ENCODE results near the gene APBB2.

Gene APBB2

GRCh38 chr4:41135801-41136200 lies 78.5 kb downstream of the APBB2 start:
- H3K27me3 ChIP-seq (ENCODE audit: control insufficient read depth, insufficient read depth, low read length): no peaks in the 10 kb centered on the region
- no peaks in the 10 kb centered on the region for H3K36me3 ChIP-seq (ENCODE audit: control insufficient read depth, insufficient read depth, low read length)
- no peaks in the 10 kb centered on the region for H3K9me3 ChIP-seq (ENCODE audit: control insufficient read depth, insufficient read depth, low read depth, low read length)
- H3K27ac ChIP-seq (ENCODE audit: low read depth, low read length): 0 out of 2 replicates have a peak overlapping the region, but pooled peaks have one; percentile 7
- peaks cover 48% of the 10 kb centered on the region for H3K4me1 ChIP-seq (ENCODE audit: control insufficient read depth, insufficient read depth, low read length)
- H3K9ac ChIP-seq (ENCODE audit: low read length): no peak overlapping the region
- no peak overlapping the region for H3K4me3 ChIP-seq (ENCODE audit: low read depth, low read length)

DNA sequence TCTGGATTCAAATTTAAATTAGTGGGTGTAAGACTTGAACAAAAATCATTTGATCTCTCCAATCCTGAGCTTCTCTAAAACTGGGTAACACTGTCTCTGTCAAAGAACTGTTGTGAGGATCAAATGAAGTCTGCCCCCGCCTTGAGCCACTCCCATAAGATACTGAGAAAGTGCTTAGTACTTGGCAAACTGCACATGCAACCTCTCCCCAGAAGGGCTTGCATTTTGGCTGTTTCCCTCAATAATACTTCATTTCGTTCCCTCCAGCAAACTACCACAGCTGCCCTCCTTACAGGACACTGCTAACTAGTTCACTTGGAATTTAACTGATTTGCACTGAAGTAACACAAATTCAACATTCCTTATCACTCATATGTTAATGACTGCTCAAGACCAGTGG lies 79.8 kb downstream of the APBB2 start:
- H3K36me3 ChIP-seq (ENCODE audit: control insufficient read depth, insufficient read depth, low read length): no peaks in the 10 kb centered on the region
- no peak overlapping the region for H3K9ac ChIP-seq (ENCODE audit: low read length)
- no peak overlapping the region for H3K4me3 ChIP-seq (ENCODE audit: low read depth, low read length)
- H3K27me3 ChIP-seq (ENCODE audit: control insufficient read depth, insufficient read depth, low read length): no peaks in the 10 kb centered on the region
- H3K9me3 ChIP-seq (ENCODE audit: control insufficient read depth, insufficient read depth, low read depth, low read length): no peaks in the 10 kb centered on the region
- peaks cover 41% of the 10 kb centered on the region for H3K4me1 ChIP-seq (ENCODE audit: control insufficient read depth, insufficient read depth, low read length)
- 0 out of 2 replicates have a peak overlapping the region, but pooled peaks have one; percentile 12 for H3K27ac ChIP-seq (ENCODE audit: low read depth, low read length)

DNA sequence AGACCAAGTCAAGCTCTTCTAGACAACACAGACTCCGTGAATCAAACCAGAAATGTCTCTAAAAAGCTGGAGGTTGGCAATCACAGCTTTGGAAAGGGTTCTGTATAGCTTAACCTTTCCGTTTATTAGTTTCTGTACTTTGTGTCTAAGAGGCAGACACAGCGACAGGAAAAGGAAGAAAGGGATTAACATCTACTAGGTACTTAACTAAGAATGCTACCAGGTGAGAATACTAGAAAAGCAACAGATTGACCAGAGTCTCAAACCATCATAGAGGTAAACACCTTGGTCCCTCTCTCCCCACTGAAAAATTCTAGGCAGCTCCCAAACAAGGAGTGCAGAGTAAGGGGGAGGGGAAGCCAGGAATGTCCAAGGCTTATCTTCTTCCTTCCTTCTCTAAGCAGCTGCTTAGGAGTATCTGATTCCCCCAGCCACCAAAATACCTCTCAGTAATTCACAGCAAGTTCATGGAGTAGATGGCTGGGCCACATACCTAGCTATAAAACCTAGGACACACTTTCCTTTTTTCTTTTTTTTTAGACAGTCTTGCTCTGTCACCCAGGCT lies 80.8 kb downstream of the APBB2 start:
- 0 out of 2 replicates have a peak overlapping the region, but pooled peaks have one; percentile 20 for H3K27ac ChIP-seq (ENCODE audit: low read depth, low read length)
- no peaks in the 10 kb centered on the region for H3K36me3 ChIP-seq (ENCODE audit: control insufficient read depth, insufficient read depth, low read length)
- no peaks in the 10 kb centered on the region for H3K9me3 ChIP-seq (ENCODE audit: control insufficient read depth, insufficient read depth, low read depth, low read length)
- H3K9ac ChIP-seq (ENCODE audit: low read length): peak overlapping the region; percentile 9
- no peaks in the 10 kb centered on the region for H3K27me3 ChIP-seq (ENCODE audit: control insufficient read depth, insufficient read depth, low read length)
- no peak overlapping the region for H3K4me3 ChIP-seq (ENCODE audit: low read depth, low read length)
- H3K4me1 ChIP-seq (ENCODE audit: control insufficient read depth, insufficient read depth, low read length): peaks cover 41% of the 10 kb centered on the region

DNA sequence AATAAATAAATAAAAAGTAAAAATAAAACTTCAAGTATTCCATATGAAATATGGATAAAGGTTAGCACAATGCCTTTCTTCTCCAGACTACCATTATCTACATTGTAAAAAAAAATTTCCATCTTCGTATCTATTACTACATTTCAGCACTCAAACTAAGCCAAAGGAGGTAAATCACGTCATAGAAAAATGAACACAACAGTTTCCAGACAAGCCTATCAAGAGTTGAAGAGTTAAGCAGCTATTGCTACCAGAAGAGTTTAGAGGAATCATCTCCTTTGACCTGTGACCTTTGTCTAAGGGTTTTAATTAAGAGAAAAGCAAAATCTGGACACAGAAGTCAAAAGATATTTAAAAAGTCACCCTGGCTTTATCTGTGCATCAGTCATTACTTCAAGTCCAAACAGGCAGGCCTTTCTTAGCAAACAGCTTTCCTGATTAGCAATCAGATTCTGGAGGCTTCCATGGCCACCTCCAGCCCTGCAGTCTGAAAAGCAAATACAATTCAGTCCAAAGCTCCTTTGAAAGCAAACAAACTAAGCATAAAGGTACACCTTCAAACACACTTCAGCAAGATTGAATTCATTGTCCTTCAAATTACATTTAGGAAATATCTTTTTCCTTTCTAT lies 82.2 kb downstream of the APBB2 start:
- Histone ChIP-seq H3K4me1 (ENCODE audit: control insufficient read depth, insufficient read depth, low read length) (peaks cover 41% of the 10 kb centered on the region), H3K27me3 (ENCODE audit: control insufficient read depth, insufficient read depth, low read length) (no peaks in the 10 kb centered on the region), H3K36me3 (ENCODE audit: control insufficient read depth, insufficient read depth, low read length) (no peaks in the 10 kb centered on the region), H3K4me3 (ENCODE audit: low read depth, low read length) (no peak overlapping the region), H3K9me3 (ENCODE audit: control insufficient read depth, insufficient read depth, low read depth, low read length) (no peaks in the 10 kb centered on the region), H3K27ac (ENCODE audit: low read depth, low read length) (0 out of 2 replicates have a peak overlapping the region, but pooled peaks have one; percentile 17), H3K9ac (ENCODE audit: low read length) (no peak overlapping the region)

DNA sequence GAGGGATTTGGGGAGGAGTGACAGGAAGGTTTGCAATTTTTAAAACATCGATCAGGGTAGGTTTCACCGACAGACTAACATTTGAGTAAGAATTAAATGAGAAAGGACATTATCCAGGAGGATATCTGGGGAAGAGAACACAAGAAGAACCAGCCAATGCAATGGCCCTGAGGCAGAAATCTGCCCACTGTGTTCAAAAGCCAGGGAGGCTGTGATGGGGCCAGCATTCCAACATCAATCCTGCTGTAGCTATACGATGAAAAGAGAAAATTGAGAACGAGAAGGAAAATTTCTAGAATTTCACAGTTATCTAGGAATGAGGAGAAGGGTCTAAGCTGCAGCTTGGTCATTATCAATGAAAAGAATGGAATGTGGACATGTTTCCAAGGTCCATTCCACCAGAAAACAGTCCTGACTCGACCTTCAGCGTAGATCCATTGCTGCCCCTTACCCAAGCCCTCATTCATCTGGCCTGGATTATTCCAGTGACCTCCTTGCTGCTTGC lies 84.4 kb downstream of the APBB2 start:
- Histone ChIP-seq H3K9me3 (ENCODE audit: control insufficient read depth, insufficient read depth, low read depth, low read length) (no peaks in the 10 kb centered on the region), H3K27me3 (ENCODE audit: control insufficient read depth, insufficient read depth, low read length) (no peaks in the 10 kb centered on the region), H3K36me3 (ENCODE audit: control insufficient read depth, insufficient read depth, low read length) (no peaks in the 10 kb centered on the region), H3K9ac (ENCODE audit: low read length) (no peak overlapping the region), H3K4me3 (ENCODE audit: low read depth, low read length) (no peak overlapping the region), H3K27ac (ENCODE audit: low read depth, low read length) (no peak overlapping the region), H3K4me1 (ENCODE audit: control insufficient read depth, insufficient read depth, low read length) (peaks cover 35% of the 10 kb centered on the region)

GRCh38 chr4:41129128-41129754 lies 85.1 kb downstream of the APBB2 start:
- H3K9me3 ChIP-seq (ENCODE audit: control insufficient read depth, insufficient read depth, low read depth, low read length): no peaks in the 10 kb centered on the region
- no peak overlapping the region for H3K9ac ChIP-seq (ENCODE audit: low read length)
- no peaks in the 10 kb centered on the region for H3K27me3 ChIP-seq (ENCODE audit: control insufficient read depth, insufficient read depth, low read length)
- no peak overlapping the region for H3K27ac ChIP-seq (ENCODE audit: low read depth, low read length)
- H3K4me3 ChIP-seq (ENCODE audit: low read depth, low read length): no peak overlapping the region
- H3K36me3 ChIP-seq (ENCODE audit: control insufficient read depth, insufficient read depth, low read length): no peaks in the 10 kb centered on the region
- H3K4me1 ChIP-seq (ENCODE audit: control insufficient read depth, insufficient read depth, low read length): peaks cover 34% of the 10 kb centered on the region

GRCh38 chr4:41125558-41126311 lies 88.6 kb downstream of the APBB2 start:
- H3K4me3 ChIP-seq (ENCODE audit: low read depth, low read length): no peak overlapping the region
- H3K4me1 ChIP-seq (ENCODE audit: control insufficient read depth, insufficient read depth, low read length): peaks cover 20% of the 10 kb centered on the region
- H3K27me3 ChIP-seq (ENCODE audit: control insufficient read depth, insufficient read depth, low read length): no peaks in the 10 kb centered on the region
- H3K27ac ChIP-seq (ENCODE audit: low read depth, low read length): peak overlapping the region; percentile 49; the same call in 1 of the 2 replicates
- H3K9me3 ChIP-seq (ENCODE audit: control insufficient read depth, insufficient read depth, low read depth, low read length): no peaks in the 10 kb centered on the region
- H3K36me3 ChIP-seq (ENCODE audit: control insufficient read depth, insufficient read depth, low read length): no peaks in the 10 kb centered on the region
- no peak overlapping the region for H3K9ac ChIP-seq (ENCODE audit: low read length)

DNA sequence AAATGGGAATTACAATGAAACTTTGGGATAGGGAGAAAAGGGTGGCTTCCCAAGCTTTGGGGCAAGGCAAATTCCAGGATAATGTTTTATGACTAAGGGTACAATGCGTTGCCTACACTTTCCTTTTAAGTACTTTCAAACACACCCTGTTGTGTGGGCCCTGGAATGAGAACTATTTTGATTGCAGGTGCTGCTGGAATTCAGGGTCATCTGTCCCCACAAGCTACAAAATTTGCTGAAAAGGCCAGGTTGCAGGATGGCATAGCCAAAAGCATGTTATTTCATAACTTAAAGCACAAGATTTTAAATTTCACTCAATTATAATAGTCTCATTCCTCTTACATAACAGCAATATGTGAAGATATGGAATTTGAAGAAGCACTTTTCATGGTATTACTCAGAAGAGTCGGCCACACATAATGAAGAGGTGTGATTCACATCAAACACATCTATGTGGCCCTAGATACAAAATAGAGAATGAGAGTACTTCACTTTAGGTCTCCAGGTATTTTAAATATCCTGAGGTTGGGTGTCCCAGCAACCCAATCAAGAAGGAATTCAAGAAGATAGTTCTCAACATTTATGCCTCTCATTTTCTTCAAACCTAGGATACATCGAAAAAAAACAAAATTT lies 89.3 kb downstream of the APBB2 start:
- peaks cover 23% of the 10 kb centered on the region for H3K4me1 ChIP-seq (ENCODE audit: control insufficient read depth, insufficient read depth, low read length)
- H3K36me3 ChIP-seq (ENCODE audit: control insufficient read depth, insufficient read depth, low read length): no peaks in the 10 kb centered on the region
- no peaks in the 10 kb centered on the region for H3K9me3 ChIP-seq (ENCODE audit: control insufficient read depth, insufficient read depth, low read depth, low read length)
- H3K4me3 ChIP-seq (ENCODE audit: low read depth, low read length): no peak overlapping the region
- H3K27me3 ChIP-seq (ENCODE audit: control insufficient read depth, insufficient read depth, low read length): no peaks in the 10 kb centered on the region
- H3K27ac ChIP-seq (ENCODE audit: low read depth, low read length): peak overlapping the region; percentile 63; the same call in 1 of the 2 replicates
- H3K9ac ChIP-seq (ENCODE audit: low read length): no peak overlapping the region

GRCh38 chr4:41122775-41123174 lies 91.6 kb downstream of the APBB2 start:
- 0 out of 2 replicates have a peak, but pooled peaks cover under 1% of the 10 kb centered on the region for H3K36me3 ChIP-seq (ENCODE audit: control insufficient read depth, insufficient read depth, low read length)
- H3K9ac ChIP-seq (ENCODE audit: low read length): no peak overlapping the region
- H3K4me3 ChIP-seq (ENCODE audit: low read depth, low read length): no peak overlapping the region
- no peaks in the 10 kb centered on the region for H3K27me3 ChIP-seq (ENCODE audit: control insufficient read depth, insufficient read depth, low read length)
- peaks cover 34% of the 10 kb centered on the region for H3K4me1 ChIP-seq (ENCODE audit: control insufficient read depth, insufficient read depth, low read length)
- H3K27ac ChIP-seq (ENCODE audit: low read depth, low read length): no peak overlapping the region
- no peaks in the 10 kb centered on the region for H3K9me3 ChIP-seq (ENCODE audit: control insufficient read depth, insufficient read depth, low read depth, low read length)

DNA sequence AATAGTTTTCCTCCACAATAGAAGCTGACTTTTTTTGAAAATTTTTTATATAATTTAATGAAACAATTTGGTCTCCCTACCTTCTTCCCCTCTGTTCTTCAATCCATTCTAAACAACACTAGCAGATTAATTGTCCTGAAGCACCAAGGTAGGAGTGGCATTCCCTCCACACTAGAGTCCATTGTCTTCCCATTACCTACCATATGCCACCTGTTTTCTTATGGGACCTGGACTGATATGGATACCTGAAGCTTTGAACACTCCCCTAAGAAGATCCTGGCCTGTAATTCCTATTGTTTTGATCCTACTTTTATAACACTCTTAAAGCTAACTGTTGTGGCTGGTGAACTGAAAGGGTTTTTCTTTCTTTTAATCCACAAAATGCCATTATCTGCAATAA lies 92.0 kb downstream of the APBB2 start:
- Histone ChIP-seq H3K9me3 (ENCODE audit: control insufficient read depth, insufficient read depth, low read depth, low read length) (no peaks in the 10 kb centered on the region), H3K4me3 (ENCODE audit: low read depth, low read length) (no peak overlapping the region), H3K27ac (ENCODE audit: low read depth, low read length) (no peak overlapping the region), H3K27me3 (ENCODE audit: control insufficient read depth, insufficient read depth, low read length) (no peaks in the 10 kb centered on the region), H3K4me1 (ENCODE audit: control insufficient read depth, insufficient read depth, low read length) (peaks cover 34% of the 10 kb centered on the region), H3K9ac (ENCODE audit: low read length) (no peak overlapping the region), H3K36me3 (ENCODE audit: control insufficient read depth, insufficient read depth, low read length) (peaks cover 3% of the 10 kb centered on the region; the same call in 1 of the 2 replicates)
